BJ (cell line): ENCODE results near the gene HIF3A. TPM values are rescaled to one million over a fixed set of nuclear protein-coding genes. Genes with fewer than 3 reads are reported as not detected.

ENCODE experiments used
- CTCF ChIA-PET: fragments of 350-600 bp; formaldehyde crosslinking; extraction: SDS; loops from one replicate; lab custom pipeline; 2021; ENCODE audit warnings: antibody characterized with exemption, inconsistent platforms; lab: Yijun Ruan, JAX
- POLR2A ChIA-PET: fragments of 300-600 bp; sonication (Branson Sonifier 250); formaldehyde crosslinking; extraction: SDS; loops from one replicate; lab custom pipeline; 2021; ENCODE audit warnings: antibody characterized with exemption; lab: Charles Lee
- DNase-seq: peaks from one replicate; pipeline ENCODE4 v3.0.0-alpha.2; 2011; ENCODE audit warnings: low read depth
- H3K27me3 ChIP-seq: 2 replicates; pipeline ENCODE4 v1.6.0; 2011; ENCODE audit warnings: low read length; ENCODE audit not compliant: control insufficient read depth, insufficient read depth
- H3K36me3 ChIP-seq: 2 replicates; pipeline ENCODE4 v1.5.1; 2011; ENCODE audit warnings: low read length; ENCODE audit not compliant: control insufficient read depth, insufficient read depth
- H3K4me3 ChIP-seq: 2 replicates; pipeline ENCODE4 v1.5.1; 2011; ENCODE audit warnings: low read depth, mild to moderate bottlenecking, control low read depth, low read length
- CTCF ChIP-seq: IDR thresholded peaks from 2 replicates; pipeline ENCODE4 v1.5.1; 2011; ENCODE audit warnings: low read depth, mild to moderate bottlenecking, control low read depth, inconsistent platforms, low read length, moderate library complexity; ENCODE audit not compliant: insufficient read depth
- polyA plus RNA-seq: library from polyadenylated mRNA; depleted of rRNA; stranded (reverse); fragments of >200 nt; gene quantifications from 2 replicates; pipeline ENCODE4 v1.2.3, GENCODE V29; 2011

Gene HIF3A
- polyA plus RNA-seq, 1 experiment = not detected

GRCh38 chr19:46378268-46378667, 81.4 kb downstream of the HIF3A start:
- CTCF ChIA-PET = interaction anchor here (0.7 to 1.9 kb wide), 6 partner anchors 10 to 136 kb away, joined by 3 to 7 read pairs (median 4); partner anchors contain the start of gene PPP5C
- H3K27me3 ChIP-seq = no peaks in the 10 kb centered on the region
- POLR2A ChIA-PET = no interaction called here
- peaks cover 8% of the 10 kb centered on the region; the same call in 1 of the 2 replicates for H3K36me3 ChIP-seq
- no peak for TF ChIP-seq CTCF
- no peak overlapping the region for H3K4me3 ChIP-seq
- peak; percentile 95 for DNase-seq

- TF ChIP-seq CTCF = no peak
- H3K36me3 ChIP-seq = peaks cover 16% of the 10 kb centered on the region
- DNase-seq = no peak
- H3K4me3 ChIP-seq = no peak overlapping the region
- ChIA-PET CTCF (interaction anchor here (0.6 to 2.0 kb wide), 3 partner anchors 30 to 371 kb away, joined by 3 to 4 read pairs (median 3); partner anchors contain the start of gene PPP5C), POLR2A (no interaction called here)
- no peaks in the 10 kb centered on the region for H3K27me3 ChIP-seq
Observed at GRCh38 chr19:46380690-46381089, 83.8 kb downstream of the HIF3A start.

GRCh38 chr19:46381346-46381745, 84.5 kb downstream of the HIF3A start:
- POLR2A ChIA-PET = no interaction called here
- no peak for TF ChIP-seq CTCF

GRCh38 chr19:46381756-46382345, 85.0 kb downstream of the HIF3A start:
- POLR2A ChIA-PET = no interaction called here
- no peak overlapping the region for H3K4me3 ChIP-seq
- CTCF ChIA-PET = interaction anchor here (0.7 to 2.0 kb wide), 9 partner anchors 10 to 372 kb away, joined by 3 to 5 read pairs (median 3); no protein-coding TSS in a partner anchor
- peaks cover 13% of the 10 kb centered on the region for H3K36me3 ChIP-seq
- no peak for TF ChIP-seq CTCF
- DNase-seq = no peak
- H3K27me3 ChIP-seq = no peaks in the 10 kb centered on the region

More at GRCh38 chr19:46381346-46381745, 84.5 kb downstream of the HIF3A start:
- H3K27me3 ChIP-seq = no peaks in the 10 kb centered on the region
- CTCF ChIA-PET = interaction anchor here (0.7 to 2.0 kb wide), 7 partner anchors 10 to 372 kb away, joined by 3 to 4 read pairs (median 3); no protein-coding TSS in a partner anchor
- H3K4me3 ChIP-seq = no peak overlapping the region
- DNase-seq = no peak
- peaks cover 14% of the 10 kb centered on the region for H3K36me3 ChIP-seq

GRCh38 chr19:46383171-46383815, 86.5 kb downstream of the HIF3A start:
- no peak overlapping the region for H3K4me3 ChIP-seq
- no peak for TF ChIP-seq CTCF
- no peaks in the 10 kb centered on the region for H3K27me3 ChIP-seq
- no peak for DNase-seq
- peaks cover 21% of the 10 kb centered on the region for H3K36me3 ChIP-seq
- CTCF ChIA-PET = interaction anchor here (0.7 to 1.5 kb wide), 2 partner anchors 9 to 12 kb away, joined by 3 to 4 read pairs; no protein-coding TSS in a partner anchor
- POLR2A ChIA-PET = no interaction called here
